ENCODE measurements around the gene BCAS3. TPM values are rescaled to one million over a fixed set of nuclear protein-coding genes. Genes with fewer than 3 reads are reported as not detected.
"Not testable (repeated sequence)": the region's sequence is repeated elsewhere in the genome, so short reads cannot be mapped to it uniquely, and the experiment has no call there.

BCAS3 gene
- total and polyA plus RNA-seq, 4 donors: 5.8 to 24.6 (median 10.1) TPM

- Histone ChIP-seq H3K9ac (ENCODE audit: low read depth in 1 of 2, low read length in 2 of 2) (no peak overlapping the region), H3K9me3 (ENCODE audit: control insufficient read depth in 4 of 4, low read length in 3 of 4) (peaks cover 0 to 15% (median 1%) of the 10 kb centered on the region in 4 donors), H3K4me1 (ENCODE audit: control insufficient read depth in 4 of 4, insufficient read depth in 4 of 4, low read length in 3 of 4) (no peaks in the 10 kb centered on the region), H3K27ac (ENCODE audit: low read depth in 1 of 2, low read length in 2 of 2) (no peak overlapping the region), H3K4me3 (ENCODE audit: low read depth in 1 of 3, low read length in 3 of 3) (no peak overlapping the region), H3K36me3 (ENCODE audit: control insufficient read depth in 4 of 4, insufficient read depth in 3 of 4, low read depth in 1 of 4, low read length in 3 of 4) (no peaks in the 10 kb centered on the region), H3K27me3 (ENCODE audit: control insufficient read depth in 4 of 4, insufficient read depth in 4 of 4, low read length in 3 of 4) (no peaks in the 10 kb centered on the region)
- TF ChIP-seq ZBTB33 (IDR thresholded peaks at IDR 0.05) (no peak), MAX (IDR thresholded peaks at IDR 0.05) (no peak), JUND (IDR thresholded peaks at IDR 0.05) (no peak), RAD21 (IDR thresholded peaks at IDR 0.05) (no peak), EGR1 (IDR thresholded peaks at IDR 0.05; ENCODE audit: low read depth in 2 of 2) (no peak), RXRA (IDR thresholded peaks at IDR 0.05) (no peak), FOXA2 (IDR thresholded peaks at IDR 0.05) (no peak), YY1 (IDR thresholded peaks at IDR 0.05) (no peak), FOXA1 (IDR thresholded peaks at IDR 0.05) (no peak), SP1 (IDR thresholded peaks at IDR 0.05) (no peak), ATF3 (IDR thresholded peaks at IDR 0.05) (no peak), HNF4A (conservative IDR thresholded peaks at IDR 0.05) (no peak)
- DNase-seq (ENCODE audit: low spot score): no peak
Measured at GRCh38 chr17:61436995-61437704, 759.5 kb downstream of the BCAS3 start.

- TF ChIP-seq REST (IDR thresholded peaks at IDR 0.05) (no peak), HNF4A (conservative IDR thresholded peaks at IDR 0.05) (no peak), NR2F2 (IDR thresholded peaks at IDR 0.05) (no peak), MAX (IDR thresholded peaks at IDR 0.05) (no peak), EGR1 (IDR thresholded peaks at IDR 0.05; ENCODE audit: low read depth in 2 of 2) (no peak), JUND (IDR thresholded peaks at IDR 0.05) (no peak), RXRA (IDR thresholded peaks at IDR 0.05) (no peak), TAF1 (conservative IDR thresholded peaks at IDR 0.05) (no peak), YY1 (IDR thresholded peaks at IDR 0.05) (no peak), FOXA2 (IDR thresholded peaks at IDR 0.05) (no peak), ZBTB33 (IDR thresholded peaks at IDR 0.05) (no peak), ATF3 (IDR thresholded peaks at IDR 0.05) (no peak), HNF4G (IDR thresholded peaks at IDR 0.05) (no peak), GABPA (IDR thresholded peaks at IDR 0.05 in 1 of 2, conservative IDR thresholded peaks at IDR 0.05 in 1 of 2) (no peak), RAD21 (IDR thresholded peaks at IDR 0.05) (no peak), SP1 (IDR thresholded peaks at IDR 0.05) (no peak)
- no peak overlapping the region for H3K4me3 ChIP-seq (ENCODE audit: low read depth in 1 of 3, low read length in 3 of 3)
- H3K36me3 ChIP-seq (ENCODE audit: control insufficient read depth in 4 of 4, insufficient read depth in 3 of 4, low read depth in 1 of 4, low read length in 3 of 4): no peaks in the 10 kb centered on the region
- H3K27ac ChIP-seq (ENCODE audit: low read depth in 1 of 2, low read length in 2 of 2): no peak overlapping the region
- peaks cover 0 to 10% (median 1%) of the 10 kb centered on the region in 4 donors for H3K9me3 ChIP-seq (ENCODE audit: control insufficient read depth in 4 of 4, low read length in 3 of 4)
- no peak for DNase-seq (ENCODE audit: low spot score)
- H3K4me1 ChIP-seq (ENCODE audit: control insufficient read depth in 4 of 4, insufficient read depth in 4 of 4, low read length in 3 of 4): no peaks in the 10 kb centered on the region
- H3K27me3 ChIP-seq (ENCODE audit: control insufficient read depth in 4 of 4, insufficient read depth in 4 of 4, low read length in 3 of 4): peaks cover 0 to 3% (median 0%) of the 10 kb centered on the region in 4 donors
- H3K9ac ChIP-seq (ENCODE audit: low read depth in 1 of 2, low read length in 2 of 2): no peak overlapping the region
Measured at GRCh38 chr17:61440697-61441096, 763.0 kb downstream of the BCAS3 start.

- not testable (repeated sequence) for DNase-seq (ENCODE audit: low spot score); H3K9ac ChIP-seq (ENCODE audit: low read depth in 1 of 2, low read length in 2 of 2); H3K4me1 ChIP-seq (ENCODE audit: control insufficient read depth in 4 of 4, insufficient read depth in 4 of 4, low read length in 3 of 4); H3K27me3 ChIP-seq (ENCODE audit: control insufficient read depth in 4 of 4, insufficient read depth in 4 of 4, low read length in 3 of 4); H3K4me3 ChIP-seq (ENCODE audit: low read depth in 1 of 3, low read length in 3 of 3); H3K27ac ChIP-seq (ENCODE audit: low read depth in 1 of 2, low read length in 2 of 2); H3K9me3 ChIP-seq (ENCODE audit: control insufficient read depth in 4 of 4, low read length in 3 of 4); H3K36me3 ChIP-seq (ENCODE audit: control insufficient read depth in 4 of 4, insufficient read depth in 3 of 4, low read depth in 1 of 4, low read length in 3 of 4)
- WGBS: 93% methylated on average over 6 of the region's 6 CpGs
Measured at GRCh38 chr17:61441507-61441906, 763.9 kb downstream of the BCAS3 start.
